PFSK-1 (cell line): Measurements from ENCODE around the gene ABCC4.

ENCODE experiments used
- FOXP2 ChIP-seq: optimal IDR thresholded peaks from 2 replicates; pipeline ENCODE3; 2011; ENCODE audit warnings: borderline replicate concordance, control low read depth, inconsistent platforms; ENCODE audit not compliant: insufficient read depth; ENCODE audit errors: extremely low read length, extremely low read depth
- POLR2AphosphoS5 ChIP-seq: IDR thresholded peaks from 2 replicates; pipeline ENCODE4 v1.6.1; 2012; ENCODE audit warnings: low read depth, mild to moderate bottlenecking, control low read depth, low read length, moderate library complexity
- SIN3A ChIP-seq: IDR thresholded peaks from 2 replicates; pipeline ENCODE4 v1.6.1; 2012; ENCODE audit warnings: mild to moderate bottlenecking, low read length, moderate library complexity, borderline replicate concordance; ENCODE audit not compliant: insufficient read depth
- TAF1 ChIP-seq: IDR thresholded peaks from 2 replicates; pipeline ENCODE4 v1.6.1; 2012; ENCODE audit warnings: low read length, control low read depth, borderline replicate concordance; ENCODE audit not compliant: insufficient read depth
- TF ChIP-seq, protein P1 (sequence below), 2 experiments: IDR thresholded peaks; 2 replicates each; pipeline versions ENCODE4 v1.6.1 to v1.8.0; 2011 to 2012; ENCODE audit warnings: low read depth in 2 of 2, low read length in 2 of 2, control low read depth in 1 of 2, inconsistent platforms in 1 of 2, mild to moderate bottlenecking in 1 of 2, moderate library complexity in 1 of 2; ENCODE audit not compliant: insufficient read depth in 1 of 2

Gene ABCC4

GRCh38 chr13:95234242-95234641 is 67.0 kb downstream of the ABCC4 start:
- no peak for TF ChIP-seq FOXP2

GRCh38 chr13:95233026-95233635 is 68.1 kb downstream of the ABCC4 start:
- no peak for TF ChIP-seq FOXP2
- TF ChIP-seq TAF1, result no peak
- TF ChIP-seq SIN3A, result no peak
- TF ChIP-seq, protein P1, sequence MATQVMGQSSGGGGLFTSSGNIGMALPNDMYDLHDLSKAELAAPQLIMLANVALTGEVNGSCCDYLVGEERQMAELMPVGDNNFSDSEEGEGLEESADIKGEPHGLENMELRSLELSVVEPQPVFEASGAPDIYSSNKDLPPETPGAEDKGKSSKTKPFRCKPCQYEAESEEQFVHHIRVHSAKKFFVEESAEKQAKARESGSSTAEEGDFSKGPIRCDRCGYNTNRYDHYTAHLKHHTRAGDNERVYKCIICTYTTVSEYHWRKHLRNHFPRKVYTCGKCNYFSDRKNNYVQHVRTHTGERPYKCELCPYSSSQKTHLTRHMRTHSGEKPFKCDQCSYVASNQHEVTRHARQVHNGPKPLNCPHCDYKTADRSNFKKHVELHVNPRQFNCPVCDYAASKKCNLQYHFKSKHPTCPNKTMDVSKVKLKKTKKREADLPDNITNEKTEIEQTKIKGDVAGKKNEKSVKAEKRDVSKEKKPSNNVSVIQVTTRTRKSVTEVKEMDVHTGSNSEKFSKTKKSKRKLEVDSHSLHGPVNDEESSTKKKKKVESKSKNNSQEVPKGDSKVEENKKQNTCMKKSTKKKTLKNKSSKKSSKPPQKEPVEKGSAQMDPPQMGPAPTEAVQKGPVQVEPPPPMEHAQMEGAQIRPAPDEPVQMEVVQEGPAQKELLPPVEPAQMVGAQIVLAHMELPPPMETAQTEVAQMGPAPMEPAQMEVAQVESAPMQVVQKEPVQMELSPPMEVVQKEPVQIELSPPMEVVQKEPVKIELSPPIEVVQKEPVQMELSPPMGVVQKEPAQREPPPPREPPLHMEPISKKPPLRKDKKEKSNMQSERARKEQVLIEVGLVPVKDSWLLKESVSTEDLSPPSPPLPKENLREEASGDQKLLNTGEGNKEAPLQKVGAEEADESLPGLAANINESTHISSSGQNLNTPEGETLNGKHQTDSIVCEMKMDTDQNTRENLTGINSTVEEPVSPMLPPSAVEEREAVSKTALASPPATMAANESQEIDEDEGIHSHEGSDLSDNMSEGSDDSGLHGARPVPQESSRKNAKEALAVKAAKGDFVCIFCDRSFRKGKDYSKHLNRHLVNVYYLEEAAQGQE (IDR thresholded peaks at IDR 0.05; ENCODE audit: insufficient read depth in 1 of 2, low read depth in 2 of 2, low read length in 2 of 2), result no peak
- TF ChIP-seq POLR2AphosphoS5, result no peak

- TF ChIP-seq, protein P1 (IDR thresholded peaks at IDR 0.05; ENCODE audit: insufficient read depth in 1 of 2, low read depth in 2 of 2, low read length in 2 of 2), result no peak
- TF ChIP-seq TAF1, result no peak
- TF ChIP-seq POLR2AphosphoS5, result no peak
- no peak for TF ChIP-seq SIN3A
- TF ChIP-seq FOXP2, result no peak
These were observed 69.9 kb downstream of the ABCC4 start for GRCh38 chr13:95231393-95231792.

GRCh38 chr13:95229855-95230254 is 71.4 kb downstream of the ABCC4 start:
- TF ChIP-seq SIN3A (no peak), FOXP2 (no peak), POLR2AphosphoS5 (no peak), TAF1 (no peak)

DNA sequence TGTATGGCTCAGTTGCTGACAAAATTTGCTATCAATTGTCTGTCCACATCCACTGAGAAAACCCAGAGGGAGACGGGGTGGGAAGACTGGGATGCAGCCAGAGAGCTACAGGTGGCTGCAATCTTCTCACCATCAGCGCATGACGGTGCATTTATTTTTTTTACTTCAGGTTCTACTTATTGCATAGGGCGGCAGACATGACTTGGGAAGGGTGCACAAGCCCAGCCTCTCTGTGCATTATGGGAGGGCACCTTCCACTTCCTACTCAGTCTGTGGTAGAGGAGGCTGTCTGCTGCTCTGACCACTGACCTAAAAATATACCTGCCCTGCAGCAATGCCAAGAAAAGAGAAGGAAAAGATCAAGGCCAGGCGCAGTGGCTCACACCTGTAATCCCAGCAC is 73.1 kb downstream of the ABCC4 start:
- no peak for TF ChIP-seq POLR2AphosphoS5
- TF ChIP-seq TAF1, result no peak
- TF ChIP-seq, protein P1 (IDR thresholded peaks at IDR 0.05; ENCODE audit: insufficient read depth in 1 of 2, low read depth in 2 of 2, low read length in 2 of 2), result no peak
- TF ChIP-seq FOXP2, result no peak
- TF ChIP-seq SIN3A, result no peak

GRCh38 chr13:95226932-95227695 is 74.1 kb downstream of the ABCC4 start:
- TF ChIP-seq POLR2AphosphoS5 (no peak), SIN3A (no peak), TAF1 (no peak), FOXP2 (no peak)
- TF ChIP-seq, protein P1 (IDR thresholded peaks at IDR 0.05; ENCODE audit: insufficient read depth in 1 of 2, low read depth in 2 of 2, low read length in 2 of 2), result no peak
